NCI-H128 (cell line): Measurements from ENCODE around the gene CALML4.
"Not testable (repeated sequence)": the region's sequence is repeated elsewhere in the genome, so short reads cannot be mapped to it uniquely, and the experiment has no call there.

Source experiments
- DNase-seq: peaks from one replicate; lab custom pipeline; 2025; ENCODE audit not compliant: unreplicated experiment; lab: John Stamatoyannopoulos, UW

The CALML4 gene

GRCh38 chr15:68204776-68205557, at the start of gene CALML4:
TSS of gene CALML4 (minus strand) at chr15:68205332. CDS start at chr15:68205247, 85 bp downstream.
- no peak for DNase-seq

GRCh38 chr15:68252925-68253534, 47.9 kb upstream of the CALML4 start:
- DNase-seq: peak; percentile 53

GRCh38 chr15:68249058-68249713, 44.1 kb upstream of the CALML4 start:
- DNase-seq: no peak

GRCh38 chr15:68244235-68244634, 39.1 kb upstream of the CALML4 start:
- DNase-seq: no peak

- DNase-seq: no peak
These were observed 36.2 kb upstream of the CALML4 start for GRCh38 chr15:68241088-68241935.

- DNase-seq: no peak
These were observed 33.9 kb upstream of the CALML4 start for GRCh38 chr15:68239025-68239424.

- no peak for DNase-seq
These were observed 29.9 kb upstream of the CALML4 start for GRCh38 chr15:68235022-68235421.

GRCh38 chr15:68234520-68234919, 29.4 kb upstream of the CALML4 start:
- DNase-seq: not testable (repeated sequence)

GRCh38 chr15:68234060-68234459, 28.9 kb upstream of the CALML4 start:
- no peak for DNase-seq

GRCh38 chr15:68232937-68233336, 27.8 kb upstream of the CALML4 start:
- no peak for DNase-seq

GRCh38 chr15:68232449-68232848, 27.3 kb upstream of the CALML4 start:
- DNase-seq: no peak

- DNase-seq: no peak
These were observed 26.1 kb upstream of the CALML4 start for GRCh38 chr15:68231102-68231818.

GRCh38 chr15:68230157-68231100, 25.3 kb upstream of the CALML4 start:
- no peak for DNase-seq

- peak; percentile 33 for DNase-seq
These were observed 24.4 kb upstream of the CALML4 start, which contains the start of gene CLN6 for GRCh38 chr15:68229386-68230156. TSS of gene CLN6 (minus strand) at chr15:68229728. CDS start at chr15:68229584, 144 bp downstream.

GRCh38 chr15:68228971-68229385, 23.8 kb upstream of the CALML4 start:
- DNase-seq: no peak

GRCh38 chr15:68228143-68228970, 23.2 kb upstream of the CALML4 start:
- no peak for DNase-seq

GRCh38 chr15:68227643-68228142, 22.6 kb upstream of the CALML4 start:
- DNase-seq: no peak
